Amniotic stem cell (primary cell): ENCODE measurements around the gene UTS2B.
A peak's percentile ranks its signal among the peaks of the same experiment; 100 is the strongest.
"Not testable (repeated sequence)": the region's sequence is repeated elsewhere in the genome, so short reads cannot be mapped to it uniquely, and the experiment has no call there.

Experiments
- DNase-seq: peaks from one replicate; lab custom pipeline; 2025; lab: John Stamatoyannopoulos, UW

UTS2B gene

DNA sequence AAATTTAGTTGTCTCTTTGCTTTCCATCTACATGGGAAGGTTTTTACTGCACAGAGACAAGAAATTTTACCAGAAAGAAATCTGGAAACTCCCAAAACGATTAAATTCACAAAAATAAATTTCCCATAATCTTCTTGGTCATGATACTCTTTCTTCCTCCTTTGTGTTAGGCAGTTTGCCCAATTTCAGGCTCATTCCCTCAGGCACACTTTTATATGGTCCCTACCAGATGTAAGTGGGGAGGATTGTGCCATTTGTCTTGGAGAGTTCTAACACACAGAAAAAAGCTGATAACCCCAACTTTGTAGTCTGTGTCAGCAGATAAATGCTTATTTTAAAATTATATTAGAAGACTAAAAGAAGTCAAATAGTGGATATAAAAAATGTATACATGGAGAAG is 50.2 kb downstream of the UTS2B start:
- DNase-seq = no peak

DNA sequence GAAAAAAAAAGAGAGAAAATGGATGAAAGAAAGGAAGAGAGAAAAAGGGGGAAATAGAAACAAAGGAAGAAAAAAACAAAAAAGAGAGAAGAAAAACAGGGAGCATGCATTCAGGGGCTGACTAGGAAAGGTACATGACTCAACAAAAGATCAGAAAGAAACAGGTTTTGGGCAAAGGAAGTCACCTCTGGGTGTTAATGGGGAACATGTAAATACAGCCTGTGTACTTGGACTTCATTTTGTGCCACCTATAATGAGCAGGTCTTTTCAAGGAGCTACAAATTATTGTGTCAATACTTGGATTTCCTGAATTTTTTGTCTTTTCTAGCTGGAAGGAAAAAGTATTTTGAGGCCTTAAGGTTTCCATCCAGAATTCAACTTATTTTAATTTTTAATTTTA is 54.6 kb downstream of the UTS2B start:
- no peak for DNase-seq

DNA sequence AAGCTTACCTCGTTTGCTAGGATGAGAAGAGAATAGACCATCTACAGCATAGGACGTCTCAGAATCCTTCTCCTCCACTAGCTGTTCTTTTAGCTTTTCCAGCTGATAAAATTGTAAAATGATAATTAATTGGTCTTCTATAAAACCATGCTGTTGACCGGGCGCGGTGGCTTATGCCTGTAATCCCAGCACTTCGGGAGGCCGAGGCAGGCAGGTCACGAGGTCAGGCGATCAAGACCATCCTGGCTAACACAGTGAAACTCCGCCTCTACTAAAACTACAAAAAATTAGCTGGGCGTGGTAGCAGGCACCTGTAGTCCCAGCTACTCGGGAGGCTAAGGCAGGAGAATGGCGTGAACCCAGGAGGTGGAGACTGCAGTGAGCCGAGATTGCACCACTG is 55.1 kb downstream of the UTS2B start:
- DNase-seq = not testable (repeated sequence)

DNA sequence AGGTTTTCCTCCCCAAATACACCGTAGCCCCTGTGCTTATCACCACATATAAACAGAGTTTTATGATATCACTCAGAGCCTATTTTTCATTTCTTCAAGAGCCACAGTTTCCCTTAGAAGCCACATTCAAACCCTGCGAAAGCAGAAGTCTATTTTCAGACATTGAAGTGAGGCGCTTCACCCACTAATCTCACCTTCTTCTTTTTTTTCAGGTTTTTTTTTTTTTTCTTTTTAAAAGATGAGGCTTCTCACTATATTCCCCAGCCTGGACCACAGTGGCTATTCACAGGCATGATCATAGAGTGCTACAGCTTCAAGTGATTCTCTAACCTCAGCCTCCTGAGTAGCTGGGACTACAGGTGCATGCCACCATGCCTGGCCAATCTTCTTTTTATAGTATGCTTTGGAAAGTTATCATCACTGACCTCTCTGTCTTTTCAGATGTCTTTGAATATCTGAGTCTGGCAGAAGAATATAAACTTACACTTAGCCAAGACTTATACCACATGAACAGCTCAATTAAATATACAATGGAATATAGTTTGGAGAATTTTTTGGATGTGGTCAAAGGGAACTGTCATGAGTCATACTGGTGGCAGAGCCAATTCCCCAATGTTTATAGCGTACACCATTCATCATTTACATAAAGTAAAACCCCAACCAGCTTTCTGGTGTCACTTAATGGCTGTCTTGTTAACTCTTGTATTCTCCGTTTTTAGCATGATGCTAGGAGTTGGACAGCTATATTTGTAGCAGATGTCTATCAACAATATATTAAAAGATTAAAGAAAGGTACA is 60.8 kb downstream of the UTS2B start:
- DNase-seq = no peak

DNA sequence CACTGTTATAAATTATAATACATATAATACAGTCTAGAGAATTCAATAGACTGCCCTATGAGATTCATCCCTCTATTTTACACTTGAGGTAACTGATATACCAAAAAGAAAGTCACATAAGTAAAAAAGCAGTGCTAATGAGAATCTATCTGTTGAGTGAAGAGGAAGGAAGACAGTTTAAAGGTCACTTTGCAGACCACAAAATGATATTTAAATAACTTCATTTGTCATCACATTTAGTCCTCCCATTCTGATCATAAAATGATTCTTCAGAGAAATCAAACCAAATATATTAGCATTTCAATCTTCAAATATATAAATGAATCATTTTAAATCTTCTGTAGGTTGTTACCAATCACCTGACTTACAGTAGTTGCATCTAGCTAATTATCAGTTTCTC is 61.6 kb downstream of the UTS2B start:
- no peak for DNase-seq

DNA sequence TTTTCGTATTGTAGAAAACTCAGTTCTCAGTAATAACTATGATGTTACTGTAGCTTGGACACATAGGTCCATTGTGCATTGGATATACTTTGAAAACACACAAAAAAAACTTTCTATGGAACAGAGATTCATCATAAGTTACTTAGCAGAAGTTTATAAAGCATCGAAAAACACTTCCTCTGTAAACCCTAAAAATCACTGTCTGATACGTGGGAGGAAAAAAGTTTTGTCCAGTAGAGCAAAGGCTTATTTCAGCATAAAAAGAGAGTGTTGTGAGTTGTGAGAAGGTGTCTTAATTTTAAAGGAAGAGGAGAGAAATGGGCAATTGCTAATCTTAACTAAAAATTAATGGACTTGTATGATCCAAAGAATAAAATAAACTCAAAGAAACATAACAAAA is 66.5 kb downstream of the UTS2B start:
- DNase-seq = no peak

DNA sequence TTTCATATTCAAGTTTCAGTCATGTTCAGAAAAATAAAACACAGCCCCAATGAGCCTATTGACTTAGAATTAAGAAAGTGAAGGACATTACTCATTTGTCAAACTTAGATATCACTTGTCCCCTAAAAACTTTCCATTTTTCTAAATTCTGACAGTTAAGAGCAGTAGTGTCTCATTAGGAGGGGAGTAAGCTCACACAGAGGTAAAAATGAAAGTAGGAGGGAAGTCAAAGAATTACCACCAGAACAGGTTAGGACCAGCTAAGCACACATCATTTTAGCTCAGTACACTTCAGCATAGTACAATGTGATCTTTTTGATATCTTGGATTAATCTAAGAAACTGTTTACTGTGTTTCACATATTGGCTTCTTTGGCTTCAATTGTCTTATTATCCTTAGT is 67.0 kb downstream of the UTS2B start:
- no peak for DNase-seq

DNA sequence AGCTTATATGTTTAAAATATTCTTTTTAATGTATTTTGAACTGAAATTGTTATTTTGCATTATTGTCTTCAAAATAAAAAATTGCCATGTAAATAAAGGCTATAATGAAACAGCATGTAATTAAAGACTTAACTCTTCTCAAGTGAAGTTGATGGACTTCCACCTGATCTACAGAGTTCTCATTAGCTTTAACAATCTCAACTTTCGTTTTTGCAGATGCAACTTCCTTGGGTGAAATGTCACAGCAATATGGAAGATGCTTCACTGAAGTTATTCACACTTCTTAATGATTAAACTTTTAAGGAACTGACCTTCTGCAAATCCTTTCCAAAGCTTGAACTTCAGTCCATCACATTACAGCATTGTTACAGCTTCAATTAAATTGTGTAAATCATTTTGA is 67.7 kb downstream of the UTS2B start:
- DNase-seq = no peak

DNA sequence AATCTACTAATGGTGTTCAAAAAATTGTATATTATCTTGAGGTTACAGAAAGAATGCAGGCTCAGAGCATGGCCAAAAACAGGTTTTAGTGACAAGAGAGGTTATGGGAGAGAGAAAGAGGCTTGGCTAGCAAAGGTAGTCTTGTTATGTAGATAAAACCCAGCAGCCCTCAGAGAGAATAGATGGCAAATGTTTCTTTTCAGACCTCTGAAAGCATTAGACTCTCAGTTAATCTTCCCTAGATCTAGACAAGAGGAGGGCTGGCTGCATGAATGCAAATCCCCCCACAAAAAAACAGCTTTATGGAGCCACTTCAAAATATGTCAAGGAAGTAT is 69.1 kb downstream of the UTS2B start:
- no peak for DNase-seq

DNA sequence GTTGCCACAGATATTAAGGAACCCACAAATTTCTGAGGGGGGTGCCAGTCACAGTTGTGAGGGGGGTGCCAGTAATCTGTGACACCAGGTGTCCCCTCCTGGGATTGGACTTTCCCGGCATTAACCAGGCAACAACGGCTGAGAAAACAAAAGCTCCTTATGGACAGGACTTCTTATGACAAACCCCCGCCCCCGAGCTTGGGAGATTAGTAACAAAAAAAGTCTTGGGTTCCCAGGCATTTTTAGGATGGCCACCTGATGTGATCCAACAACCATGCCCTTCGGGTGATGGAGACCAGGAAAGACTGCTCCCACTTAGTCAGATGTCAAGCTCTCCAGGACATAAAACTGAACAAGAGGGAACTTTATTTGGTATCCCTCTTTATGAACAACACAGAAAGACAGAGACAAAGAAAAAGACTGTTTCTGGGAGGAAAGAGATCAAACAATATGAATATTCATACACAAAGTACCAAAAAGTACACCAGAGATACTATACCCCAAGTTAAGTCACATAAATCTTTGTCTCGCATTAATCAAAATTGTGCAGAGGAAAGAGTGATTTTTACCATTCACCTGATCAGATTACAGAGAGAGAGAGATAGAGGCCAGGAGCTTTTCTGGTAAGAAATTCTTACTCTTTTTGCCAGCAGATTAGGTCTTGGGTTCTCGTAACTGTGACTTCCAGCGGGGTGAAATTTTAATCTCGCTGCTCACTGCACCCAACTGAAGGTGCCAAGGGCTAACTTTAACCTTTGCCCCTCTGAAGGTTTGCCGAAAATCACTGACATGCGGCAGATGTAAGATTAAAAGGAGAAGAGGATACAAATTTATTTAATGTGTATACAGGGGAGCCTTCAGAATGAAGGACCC is 69.7 kb downstream of the UTS2B start:
- no peak for DNase-seq

DNA sequence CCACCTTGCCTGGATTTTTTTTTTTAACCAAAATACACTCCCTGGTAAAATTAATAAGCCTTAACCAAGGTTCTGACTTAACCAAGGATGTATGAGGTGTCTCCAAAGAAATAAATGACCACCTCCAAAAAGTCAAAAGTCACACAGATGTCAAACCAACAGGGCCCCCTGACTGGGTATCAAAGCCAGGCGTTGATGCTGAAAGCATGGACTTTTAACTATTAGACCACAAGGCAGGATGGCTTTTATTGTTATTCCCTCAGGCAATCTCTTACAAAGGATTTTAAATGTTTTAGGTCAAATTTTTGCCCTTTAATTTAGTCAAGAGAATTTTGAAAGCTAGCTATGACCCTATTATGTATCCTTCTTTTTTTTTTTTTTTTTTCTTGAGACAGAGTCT is 70.8 kb downstream of the UTS2B start:
- DNase-seq = no peak

DNA sequence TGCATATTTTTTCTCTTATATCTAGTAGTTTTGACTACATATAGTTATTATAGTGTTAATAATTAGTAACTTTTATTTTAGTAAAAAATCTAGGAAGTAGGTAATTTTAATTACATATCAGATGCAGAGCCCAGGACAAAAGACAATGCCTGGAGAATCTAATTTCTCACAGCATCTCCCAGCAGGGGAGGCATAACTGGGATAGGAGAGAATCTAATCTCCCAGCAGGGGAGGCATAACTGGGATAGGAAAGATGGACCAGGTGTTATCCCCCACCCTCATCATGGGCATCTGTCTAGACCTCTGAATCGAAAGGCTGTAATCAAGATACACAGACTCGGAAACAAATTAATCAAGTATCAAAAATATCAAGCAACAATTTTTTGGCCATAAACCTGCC is 73.0 kb downstream of the UTS2B start:
- DNase-seq = no peak

DNA sequence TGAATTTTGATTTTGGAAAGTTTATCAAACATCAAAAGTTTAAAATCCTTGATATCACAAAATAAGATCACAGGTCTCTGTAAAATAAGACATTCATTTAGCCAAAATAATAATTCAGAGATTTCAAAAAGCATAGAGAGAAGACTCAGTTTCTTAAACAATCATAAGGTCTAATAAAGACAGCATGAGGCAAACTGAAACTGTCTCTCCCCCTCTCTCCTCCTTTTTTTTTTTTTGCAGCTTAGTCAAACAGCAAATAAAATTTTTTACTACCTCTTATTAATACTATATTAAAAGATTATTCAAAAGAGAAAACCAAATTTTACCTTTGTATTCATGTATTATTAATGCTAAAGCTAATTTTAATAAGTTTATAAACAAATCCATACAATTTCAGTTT is 73.9 kb downstream of the UTS2B start:
- no peak for DNase-seq

DNA sequence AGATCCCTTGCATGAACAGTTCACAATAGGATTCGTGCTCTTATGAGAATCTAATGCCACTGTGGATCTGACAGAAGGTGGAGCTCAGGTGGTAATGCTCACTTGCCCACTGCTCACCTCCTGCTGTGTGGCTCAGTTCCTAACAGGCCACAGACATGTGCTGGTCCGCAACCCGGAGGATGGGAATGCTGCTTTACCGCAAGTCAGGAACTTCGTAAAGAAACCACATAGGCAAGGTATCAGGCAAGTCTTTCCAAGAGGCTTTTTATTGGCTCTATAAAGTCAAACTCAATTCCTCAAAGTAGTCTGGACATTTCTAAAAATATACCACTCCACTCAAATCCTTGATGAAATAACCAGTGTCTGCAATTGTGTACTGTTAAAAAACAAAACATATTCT is 75.2 kb downstream of the UTS2B start:
- DNase-seq = no peak

DNA sequence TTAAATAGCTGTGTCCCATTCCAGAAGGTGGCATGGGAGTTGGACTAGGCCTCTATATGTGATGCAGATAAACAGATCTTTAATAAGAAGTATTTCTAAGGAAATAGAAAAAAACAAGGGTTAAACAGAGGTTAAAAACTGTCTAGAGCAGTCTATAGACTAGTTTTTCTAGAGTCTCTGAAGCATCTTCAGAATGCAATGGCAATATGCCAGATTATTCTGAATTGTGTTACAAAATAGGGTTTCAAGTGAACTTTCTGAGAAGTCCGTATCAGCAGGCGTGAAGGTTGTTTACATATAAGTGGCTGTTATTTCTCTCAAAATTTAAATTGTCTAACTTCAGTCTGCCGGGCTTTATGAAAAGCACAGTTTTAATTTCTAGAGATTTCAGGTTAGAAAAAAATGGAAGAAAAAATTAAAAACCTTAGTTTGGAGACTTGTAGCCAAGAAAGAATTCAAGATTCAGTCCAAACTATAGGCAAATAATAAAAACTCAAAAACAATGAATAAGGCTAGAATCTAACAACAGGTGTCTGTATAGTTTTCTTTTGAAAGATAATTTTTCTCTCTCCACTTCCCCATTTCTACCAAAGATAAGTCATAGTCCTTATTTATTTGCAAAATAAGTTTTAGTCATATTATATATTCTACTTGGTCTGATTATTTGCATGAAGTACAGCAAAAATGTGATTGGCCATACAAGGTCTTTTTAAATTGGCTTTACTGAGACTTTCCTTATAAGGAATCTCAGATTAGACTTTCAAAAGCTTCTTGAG is 76.0 kb downstream of the UTS2B start:
- DNase-seq = no peak

DNA sequence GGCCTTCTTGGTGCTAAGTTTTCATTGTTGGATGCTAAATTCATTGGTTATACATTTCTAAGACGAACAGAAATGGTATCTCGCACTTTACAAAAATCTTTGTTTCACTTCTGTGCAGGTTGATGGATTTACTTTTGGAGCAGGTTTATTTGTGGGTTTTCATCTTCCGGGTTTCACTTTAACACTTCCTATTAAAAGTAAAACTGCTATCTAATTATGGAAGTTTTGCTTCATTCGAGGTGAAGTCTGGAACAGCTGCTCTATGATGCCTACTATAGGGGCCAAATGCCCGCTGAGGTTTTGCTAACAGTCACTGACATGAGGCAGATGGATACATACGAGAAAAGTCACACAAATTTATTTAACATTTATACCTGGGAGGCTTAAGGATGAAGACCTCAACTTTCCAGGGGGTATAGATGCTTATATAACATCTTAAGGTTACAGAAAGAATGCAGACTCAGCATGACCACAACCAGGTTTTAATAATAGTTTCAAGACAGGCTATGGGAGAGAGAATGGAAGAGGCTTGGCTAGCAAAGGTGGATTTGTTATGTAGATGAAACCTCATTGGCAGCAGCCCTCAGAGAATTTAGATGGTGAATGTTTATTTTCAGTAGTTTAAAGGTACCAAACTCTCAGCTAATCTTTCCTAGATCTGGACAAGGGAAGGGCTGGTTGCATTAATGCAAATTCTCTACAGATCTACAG is 77.1 kb downstream of the UTS2B start:
- DNase-seq = no peak

DNA sequence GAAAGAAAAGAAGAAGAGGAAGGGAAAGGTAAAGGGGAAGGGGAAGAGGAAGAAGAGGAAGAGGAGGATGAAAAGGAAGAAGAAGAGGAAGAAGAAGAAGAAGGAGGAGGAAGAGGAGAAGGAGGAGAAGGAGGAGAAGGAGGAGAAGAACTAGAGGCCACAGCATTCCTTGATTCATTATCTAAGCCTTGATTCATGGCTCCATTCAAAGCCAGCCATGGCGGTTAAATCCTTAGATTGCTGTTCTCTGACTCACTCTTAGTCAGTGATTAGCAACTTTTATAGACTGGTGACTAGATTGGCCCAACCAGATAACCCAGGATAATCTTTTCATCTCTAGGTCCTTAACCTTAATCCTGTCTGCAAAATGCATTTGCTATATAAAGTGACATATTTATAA is 83.7 kb downstream of the UTS2B start:
- peak; percentile 16 for DNase-seq

DNA sequence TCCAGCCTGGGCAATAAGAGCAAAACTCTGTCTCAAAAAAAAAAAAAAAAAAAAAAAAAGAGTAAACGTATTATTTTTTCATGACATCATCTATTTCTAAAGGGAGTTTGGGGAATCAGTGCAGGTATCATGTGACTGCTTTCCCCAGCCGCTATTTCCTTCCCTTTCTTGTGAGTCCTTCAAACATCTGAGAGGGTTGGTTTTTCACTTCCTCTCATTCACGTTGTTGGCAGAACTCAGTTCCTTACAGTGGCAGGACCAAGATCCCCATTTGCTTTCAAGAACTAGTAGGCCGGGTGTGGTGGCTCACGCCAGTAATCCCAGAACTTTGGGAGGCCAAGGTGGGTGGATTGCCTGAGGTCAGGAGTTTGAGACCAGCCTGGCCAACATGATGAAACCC is 84.3 kb downstream of the UTS2B start:
- not testable (repeated sequence) for DNase-seq

DNA sequence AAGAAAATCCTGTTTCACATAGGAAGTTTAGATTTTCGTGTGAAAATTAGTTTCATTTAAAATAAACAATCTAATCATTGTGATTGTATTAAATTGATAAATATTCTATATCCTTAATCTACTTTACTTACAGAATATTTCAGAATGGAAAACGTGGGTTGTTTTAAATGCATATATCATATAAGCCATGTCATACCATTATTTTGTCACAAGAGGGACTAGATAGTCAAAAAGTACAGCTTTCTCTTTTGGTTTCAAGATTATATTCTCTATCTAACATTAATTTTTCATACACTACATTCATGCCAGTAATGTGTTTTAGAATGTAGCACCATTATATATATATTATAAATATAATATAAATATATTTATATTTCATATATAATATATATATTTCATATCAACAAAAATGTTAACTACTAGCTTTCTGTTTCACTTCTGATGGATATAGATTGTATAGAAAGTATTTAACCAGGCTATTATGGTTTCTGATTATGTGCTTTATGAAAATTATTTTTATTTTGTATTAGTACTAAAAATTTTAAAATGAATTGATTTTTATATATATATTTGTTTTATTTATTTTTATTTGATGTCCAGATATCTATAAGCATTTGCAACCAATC is 86.0 kb downstream of the UTS2B start:
- DNase-seq = peak; percentile 3

DNA sequence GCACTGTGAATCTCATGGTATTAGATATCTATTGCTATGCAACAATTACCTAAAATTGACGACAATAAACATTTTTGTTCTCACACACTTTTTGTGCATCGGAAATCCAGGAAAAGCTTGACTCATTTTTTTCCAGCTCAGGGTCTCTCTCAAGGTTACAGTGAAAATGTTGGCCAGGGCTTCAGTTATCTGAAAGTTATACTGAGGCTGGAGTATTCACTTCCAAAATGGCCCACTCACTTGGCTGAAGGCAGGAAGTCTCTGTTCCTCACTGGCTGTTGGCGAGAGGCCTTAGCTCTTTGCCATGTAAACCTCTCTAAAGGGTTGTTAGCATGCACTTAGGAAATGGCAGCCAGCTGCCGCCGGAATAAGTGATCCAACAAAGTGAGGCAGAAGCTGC is 89.8 kb downstream of the UTS2B start:
- no peak for DNase-seq

DNA sequence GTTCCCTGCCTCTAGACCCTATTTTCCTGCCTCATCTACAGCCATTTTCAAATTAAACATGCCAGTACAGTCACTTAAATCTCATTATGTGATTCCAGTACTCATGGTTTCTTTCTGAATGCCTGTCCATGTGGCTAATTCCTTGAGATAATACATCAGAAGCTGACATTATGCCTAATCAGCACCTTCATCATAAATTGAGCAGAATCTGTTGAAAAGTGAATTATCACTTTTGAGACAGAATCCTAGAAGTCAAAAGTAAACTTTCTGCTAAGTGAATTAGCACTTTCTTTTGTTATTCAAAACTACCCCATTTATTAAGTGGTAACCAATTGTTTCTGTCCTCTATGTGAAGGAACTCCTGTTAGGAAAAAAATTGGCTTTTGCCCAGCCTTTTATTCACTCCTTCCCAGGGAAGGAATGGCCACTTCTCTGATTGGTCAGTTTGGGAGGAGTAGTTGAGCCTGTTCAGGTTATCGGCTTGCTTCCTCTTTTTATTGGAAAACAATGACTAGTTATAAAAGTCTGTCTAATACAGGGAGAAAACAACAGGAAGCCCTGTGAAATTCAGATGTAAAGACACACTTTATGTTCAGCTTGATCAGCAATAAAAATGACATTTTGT is 90.8 kb downstream of the UTS2B start:
- DNase-seq = no peak
